Stimulated activated CD8-positive, alpha-beta memory T cell treated with anti-CD3 and anti-CD28 coated beads, Interleukin-7, amount 100 ng/mL, for 4 hours (primary cell): Measurements from ENCODE around the gene CD248.
A peak's percentile ranks its signal among the peaks of the same experiment; 100 is the strongest.

Experiments
- DNase-seq, 2 donors: peaks; one replicate each; pipeline ENCODE4 v3.0.0-alpha.2; 2020; ENCODE audit warnings: low read depth in 2 of 2

Gene CD248

GRCh38 chr11:66340596-66341501, 24.0 kb upstream of the CD248 start:
- DNase-seq = no peak

DNA sequence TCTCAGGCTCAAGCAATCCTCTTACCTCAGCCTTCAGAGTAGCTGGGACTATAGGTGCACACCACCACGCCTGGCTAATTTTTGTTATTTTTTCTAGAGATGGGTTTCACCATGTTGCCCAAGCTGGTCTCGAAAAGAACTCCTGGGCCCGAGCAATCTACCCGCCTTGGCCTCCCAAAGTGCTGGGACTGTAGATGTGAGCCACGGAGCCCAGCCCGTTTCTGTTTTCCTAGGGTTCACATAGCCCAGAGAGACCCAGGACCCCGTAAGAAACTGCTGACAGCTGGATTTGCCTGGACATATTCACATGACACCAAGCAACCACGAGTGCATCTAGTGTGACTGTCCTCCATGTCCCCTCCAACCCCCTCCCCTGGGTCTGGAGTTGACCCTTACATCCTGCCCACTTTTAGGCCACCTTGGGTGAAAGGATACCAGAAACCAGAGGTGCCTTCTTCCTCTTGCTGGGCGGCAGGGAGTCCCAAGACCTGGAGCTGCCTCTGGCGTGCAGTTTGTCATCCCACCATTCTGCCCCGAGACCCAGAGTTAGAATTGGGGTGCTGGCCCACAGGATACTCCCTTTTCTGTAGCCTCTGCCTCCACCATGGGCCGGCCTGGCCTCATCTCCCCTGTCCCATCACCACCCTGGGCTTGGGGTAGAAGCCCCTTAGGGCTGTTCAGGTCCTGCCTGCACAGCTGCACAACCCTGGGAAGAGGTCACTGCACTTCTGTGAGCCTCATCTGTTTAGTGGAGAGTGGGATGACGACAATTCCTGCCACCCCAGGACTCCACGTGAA, 23.0 kb upstream of the CD248 start:
- no peak for DNase-seq

GRCh38 chr11:66339162-66339675, 22.4 kb upstream of the CD248 start:
- DNase-seq = no peak

DNA sequence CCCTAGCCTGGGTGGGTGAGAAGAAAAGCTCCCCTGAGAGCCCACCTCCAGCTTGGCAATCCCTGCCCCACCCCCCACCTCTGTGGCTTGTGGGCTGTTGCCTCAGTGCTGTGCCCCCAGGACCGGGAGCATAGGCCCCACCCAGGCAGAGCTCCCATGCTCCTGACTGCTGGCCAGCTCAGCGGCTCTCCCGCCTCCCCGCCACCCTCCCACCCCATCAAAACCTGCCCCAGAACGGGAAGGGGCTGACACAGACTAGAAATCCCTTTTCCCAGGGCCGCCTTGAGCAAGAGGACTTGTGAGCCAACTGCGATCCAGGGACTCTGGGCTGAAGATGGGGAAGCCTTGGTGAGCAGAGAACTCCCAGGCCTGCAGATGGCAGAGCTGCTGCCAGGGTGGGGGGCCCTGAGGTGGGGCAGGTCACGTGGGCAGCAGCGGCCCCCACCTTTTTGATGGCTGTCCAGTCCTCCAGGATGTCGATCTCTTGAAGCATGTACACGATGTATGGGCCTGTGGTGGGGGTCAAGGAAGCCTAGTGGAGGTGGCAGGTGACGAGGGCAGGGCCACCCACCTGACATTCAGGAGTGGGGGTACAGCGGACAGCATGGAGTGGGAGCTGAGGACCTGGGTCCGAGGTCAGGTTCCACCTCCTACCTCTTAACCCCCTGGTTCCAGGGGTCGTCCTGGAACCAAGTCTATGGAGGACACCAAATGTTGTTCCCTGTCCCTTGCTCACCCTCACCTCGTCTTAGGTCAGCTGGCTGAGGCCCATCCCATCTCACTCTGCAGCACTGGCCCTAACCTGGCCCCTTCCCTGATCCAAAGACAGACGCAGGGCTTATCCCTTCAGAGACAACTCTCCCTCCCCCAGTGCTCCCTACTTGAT, 21.7 kb upstream of the CD248 start:
- DNase-seq = no peak

- DNase-seq = no peak
These were observed 20.5 kb upstream of the CD248 start for GRCh38 chr11:66337103-66337899.

- peak; percentile 48 to 68 for DNase-seq
These were observed 19.6 kb upstream of the CD248 start, which contains the start of gene RIN1 for GRCh38 chr11:66336234-66337102. TSS of gene RIN1 (minus strand) at chr11:66336434. CDS start at chr11:66336402, 32 bp downstream.

GRCh38 chr11:66335531-66336233, 18.8 kb upstream of the CD248 start:
- DNase-seq = no peak

- DNase-seq = no peak
These were observed 18.0 kb upstream of the CD248 start for GRCh38 chr11:66334605-66335442.

- no peak for DNase-seq
These were observed 17.2 kb upstream of the CD248 start for GRCh38 chr11:66333896-66334604.

GRCh38 chr11:66333220-66333877, 16.5 kb upstream of the CD248 start:
- DNase-seq = no peak

GRCh38 chr11:66332371-66333219, 15.8 kb upstream of the CD248 start:
- DNase-seq = no peak

- no peak for DNase-seq
These were observed 14.9 kb upstream of the CD248 start for GRCh38 chr11:66331542-66332370.

DNA sequence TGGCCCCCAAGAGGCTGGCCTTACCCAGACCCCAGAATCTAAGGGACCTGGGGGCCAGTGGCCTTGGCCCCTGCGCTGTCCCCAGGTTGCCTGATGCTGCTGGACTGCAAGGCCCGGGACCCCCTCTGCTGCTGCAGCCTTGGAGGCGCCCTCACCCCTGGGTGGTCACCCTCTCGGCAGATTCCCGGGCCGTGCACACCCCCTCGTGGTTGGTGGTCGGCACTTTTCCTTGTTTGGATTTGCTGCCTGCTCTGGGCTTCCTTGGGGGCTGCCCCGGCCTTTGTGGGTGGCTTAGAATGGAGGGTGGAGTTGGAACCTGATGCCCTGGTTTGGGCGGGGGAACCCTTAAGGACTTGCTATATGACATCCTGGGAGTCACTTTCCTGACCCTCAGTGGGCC, 14.1 kb upstream of the CD248 start:
- no peak for DNase-seq

DNA sequence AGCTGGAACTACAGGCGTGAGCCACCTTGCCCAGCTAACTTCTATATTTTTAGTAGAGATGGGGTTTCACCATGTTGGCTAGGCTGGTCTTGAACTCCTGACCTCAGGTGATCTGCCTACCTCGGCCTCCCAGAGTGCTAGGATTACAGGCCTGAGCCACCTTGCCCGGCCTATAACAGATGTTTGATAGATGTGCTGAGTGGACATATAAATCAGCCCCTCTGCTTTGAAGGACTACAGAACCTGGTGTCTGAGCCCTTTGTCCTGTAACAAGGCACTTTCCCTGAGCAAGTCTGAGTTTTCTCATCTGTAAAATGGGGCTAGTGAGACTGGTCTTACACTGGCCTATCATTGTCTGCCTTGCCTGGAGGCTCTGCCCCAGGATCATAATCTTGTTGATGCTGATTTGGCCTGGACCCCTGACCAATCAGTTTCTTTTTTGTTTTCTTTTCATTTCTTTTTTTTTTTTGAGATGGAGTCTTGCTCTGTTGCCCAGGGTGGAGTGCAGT, 12.4 kb upstream of the CD248 start:
- no peak for DNase-seq
